Karpas-422 (cell line): ENCODE measurements around the gene SLC22A12. TPM values are rescaled to one million over a fixed set of nuclear protein-coding genes. Genes with fewer than 3 reads are reported as not detected.
"Not testable (repeated sequence)": the region's sequence is repeated elsewhere in the genome, so short reads cannot be mapped to it uniquely, and the experiment has no call there.

Experiments
- DNase-seq: peaks from one replicate; pipeline ENCODE4 v3.0.0-alpha.2; 2015
- H2AFZ ChIP-seq: fragments of 200-600 bp; sonication (generic); 2 replicates; pipeline ENCODE4 v1.6.1; 2014; ENCODE audit warnings: antibody characterized with exemption, low read length, mixed read lengths
- H3K27ac ChIP-seq: fragments of 200-600 bp; sonication (generic); 2 replicates; pipeline ENCODE4 v1.5.1; 2014; ENCODE audit warnings: mild to moderate bottlenecking, low read length, moderate library complexity
- H3K27me3 ChIP-seq: fragments of 200-600 bp; sonication (generic); 2 replicates; pipeline ENCODE4 v1.6.1; 2014; ENCODE audit warnings: low read length, mixed read lengths
- H3K36me3 ChIP-seq: fragments of 200-600 bp; sonication (generic); 2 replicates; pipeline ENCODE4 v1.6.1; 2014; ENCODE audit warnings: low read length, mixed read lengths; ENCODE audit not compliant: insufficient read depth
- H3K4me1 ChIP-seq: fragments of 200-600 bp; sonication (generic); 2 replicates; pipeline ENCODE4 v1.6.1; 2014; ENCODE audit warnings: mild to moderate bottlenecking, low read length, mixed read lengths
- H3K4me2 ChIP-seq: fragments of 200-600 bp; sonication (generic); 2 replicates; pipeline ENCODE4 v1.6.1; 2014; ENCODE audit warnings: low read length, low read depth, mild to moderate bottlenecking; ENCODE audit not compliant: poor library complexity, severe bottlenecking
- H3K4me3 ChIP-seq: fragments of 200-600 bp; sonication (generic); 2 replicates; pipeline ENCODE4 v1.5.1; 2014; ENCODE audit warnings: mild to moderate bottlenecking, antibody characterized with exemption, low read length, mixed read lengths
- H3K79me2 ChIP-seq: fragments of 200-600 bp; sonication (generic); 2 replicates; pipeline ENCODE4 v1.6.1; 2014; ENCODE audit warnings: mild to moderate bottlenecking, low read length, mixed read lengths
- H3K9ac ChIP-seq: fragments of 200-600 bp; sonication (generic); 2 replicates; pipeline ENCODE4 v1.6.0; 2014; ENCODE audit warnings: low read length
- H3K9me2 ChIP-seq: fragments of 200-600 bp; sonication (generic), shearing (Covaris generic); replicated peaks from 2 replicates; pipeline ENCODE4 v1.6.0; 2014; ENCODE audit warnings: mild to moderate bottlenecking, low read length, moderate library complexity; ENCODE audit not compliant: insufficient read depth
- H3K9me3 ChIP-seq: fragments of 300-700, 200-600 bp; sonication (generic); 2 replicates; pipeline ENCODE4 v1.6.1; 2014; ENCODE audit warnings: low read length, mixed read lengths
- H4K20me1 ChIP-seq: fragments of 200-600 bp; sonication (generic); 2 replicates; pipeline ENCODE4 v1.6.1; 2014; ENCODE audit warnings: mild to moderate bottlenecking, antibody characterized with exemption, low read length, low read depth; ENCODE audit not compliant: insufficient read depth
- total RNA-seq: library from RNA; depleted of rRNA; stranded (reverse); fragments of >200 nt; shearing (Covaris generic); gene quantifications from 2 replicates; pipeline ENCODE4 v1.2.3, GENCODE V29; 2014; ENCODE audit warnings: low replicate concordance

Gene SLC22A12
- total RNA-seq, 1 experiment from 2014 or later, result not detected

DNA sequence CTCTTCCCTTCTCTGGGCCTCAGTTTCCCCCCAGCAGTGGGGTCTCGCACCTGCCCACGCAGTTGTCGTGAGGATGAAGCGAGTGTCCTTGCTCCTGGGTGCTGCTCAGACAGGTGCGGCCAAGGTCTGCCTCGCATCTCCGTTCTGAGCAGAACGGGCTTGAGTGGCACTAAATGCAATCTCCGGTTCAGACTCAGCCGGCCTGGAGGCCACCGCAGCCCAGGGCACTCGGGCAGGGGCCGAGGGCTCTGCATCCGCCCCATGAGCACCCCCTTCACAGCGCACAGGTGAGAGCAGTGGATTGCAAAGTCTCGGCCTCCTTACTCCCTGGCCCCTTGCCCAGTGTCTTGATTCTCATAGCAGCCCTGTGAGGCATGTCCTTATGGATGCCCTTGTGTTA, 30.1 kb upstream of the SLC22A12 start:
- H4K20me1 ChIP-seq, result no peaks in the 10 kb centered on the region
- H3K9me2 ChIP-seq, result no peaks in the 10 kb centered on the region
- no peak overlapping the region for H3K27ac ChIP-seq
- H3K9me3 ChIP-seq, result no peaks in the 10 kb centered on the region
- no peaks in the 10 kb centered on the region for H3K27me3 ChIP-seq
- H3K9ac ChIP-seq, result no peak overlapping the region
- H3K36me3 ChIP-seq, result no peaks in the 10 kb centered on the region
- no peaks in the 10 kb centered on the region; the same call in 1 of the 2 replicates for H3K4me1 ChIP-seq
- H3K4me3 ChIP-seq, result no peak overlapping the region
- no peak for DNase-seq
- no peaks in the 10 kb centered on the region for H3K79me2 ChIP-seq
- no peak overlapping the region for H3K4me2 ChIP-seq
- no peak overlapping the region for H2AFZ ChIP-seq

DNA sequence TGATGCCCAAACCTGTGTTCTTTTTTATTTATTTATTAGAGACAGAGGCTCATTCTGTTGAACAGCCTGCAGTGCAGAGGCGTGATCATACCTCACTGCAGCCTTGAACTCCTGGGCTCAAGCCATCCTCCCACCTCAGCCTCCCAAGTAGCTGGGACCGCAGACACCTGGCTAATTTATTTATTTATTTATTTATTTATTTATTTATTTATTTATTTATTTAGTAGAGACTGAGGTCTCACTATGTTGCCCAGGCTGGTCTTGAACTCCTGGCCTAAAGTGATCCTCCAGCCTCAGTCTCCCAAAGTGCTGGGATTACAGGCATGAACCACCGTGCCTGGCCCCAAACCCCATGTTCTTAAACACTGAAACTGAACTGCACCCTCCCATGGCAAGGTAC, 29.6 kb upstream of the SLC22A12 start:
- H3K9me2 ChIP-seq, H3K4me3 ChIP-seq, H3K27ac ChIP-seq, H3K9ac ChIP-seq, H4K20me1 ChIP-seq, H3K79me2 ChIP-seq, H3K9me3 ChIP-seq, H3K27me3 ChIP-seq, H3K4me2 ChIP-seq, H3K36me3 ChIP-seq, H3K4me1 ChIP-seq, DNase-seq, H2AFZ ChIP-seq: not testable (repeated sequence)

DNA sequence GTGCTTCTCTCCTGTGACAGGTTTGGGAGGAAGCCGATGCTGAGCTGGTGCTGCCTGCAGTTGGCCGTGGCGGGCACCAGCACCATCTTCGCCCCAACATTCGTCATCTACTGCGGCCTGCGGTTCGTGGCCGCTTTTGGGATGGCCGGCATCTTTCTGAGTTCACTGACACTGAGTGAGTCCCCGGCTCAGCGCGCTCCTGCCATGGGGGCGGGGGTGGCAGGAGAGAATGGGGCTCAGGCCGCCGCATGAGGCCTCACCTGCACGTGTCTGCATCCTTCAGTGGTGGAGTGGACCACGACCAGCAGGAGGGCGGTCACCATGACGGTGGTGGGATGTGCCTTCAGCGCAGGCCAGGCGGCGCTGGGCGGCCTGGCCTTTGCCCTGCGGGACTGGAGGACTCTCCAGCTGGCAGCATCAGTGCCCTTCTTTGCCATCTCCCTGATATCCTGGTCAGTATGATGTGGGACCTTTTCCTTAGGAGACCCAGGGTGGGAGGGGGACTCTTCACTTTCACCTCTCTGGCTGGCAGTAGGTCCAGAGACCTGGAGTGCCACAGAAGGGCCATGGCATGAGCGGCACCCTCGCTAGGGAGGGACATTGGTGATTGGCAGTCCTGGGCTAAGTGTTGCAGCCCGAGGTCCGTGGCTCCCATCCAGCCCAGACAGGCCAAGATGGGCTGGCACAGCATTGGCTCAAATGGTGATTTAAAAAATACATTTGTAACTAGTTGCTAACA, 28.9 kb upstream of the SLC22A12 start:
- Histone ChIP-seq H2AFZ (no peak overlapping the region), H3K79me2 (no peaks in the 10 kb centered on the region), H4K20me1 (no peaks in the 10 kb centered on the region), H3K9ac (no peak overlapping the region), H3K27me3 (no peaks in the 10 kb centered on the region), H3K4me3 (no peak overlapping the region), H3K9me3 (no peaks in the 10 kb centered on the region), H3K4me1 (peaks cover 9% of the 10 kb centered on the region), H3K36me3 (no peaks in the 10 kb centered on the region), H3K27ac (no peak overlapping the region), H3K9me2 (no peaks in the 10 kb centered on the region), H3K4me2 (no peak overlapping the region)
- DNase-seq, result no peak

DNA sequence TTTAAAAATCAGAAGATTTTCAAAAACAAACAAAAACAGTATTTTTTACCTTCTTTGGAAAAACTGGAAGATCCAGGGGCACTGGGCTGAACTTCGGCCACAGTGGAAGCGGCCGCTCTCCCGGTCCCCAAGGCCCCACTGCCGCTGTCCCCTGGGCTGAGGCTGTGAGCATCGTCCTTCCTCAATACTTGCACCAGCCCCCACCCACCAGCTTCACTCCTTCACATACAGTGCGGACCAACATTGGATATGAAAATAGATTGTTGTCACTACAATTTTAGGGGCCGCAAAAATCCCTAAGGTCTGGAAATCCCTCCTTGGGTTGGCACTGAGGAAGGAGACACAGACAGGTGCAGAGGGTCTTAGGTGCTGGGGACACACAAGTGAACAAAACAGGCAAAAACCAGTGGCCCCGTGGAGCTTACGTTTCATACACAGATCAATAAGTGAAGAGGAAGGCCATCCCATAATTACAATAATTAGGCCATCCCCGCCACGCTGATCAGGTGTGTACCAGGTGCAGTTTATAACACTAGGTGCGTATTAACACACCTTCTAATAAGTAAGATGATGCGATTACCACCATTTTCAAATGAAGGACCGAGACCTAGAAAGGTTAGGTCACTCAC, 28.2 kb upstream of the SLC22A12 start:
- no peak overlapping the region for H3K4me3 ChIP-seq
- no peaks in the 10 kb centered on the region for H3K79me2 ChIP-seq
- no peak overlapping the region for H3K9ac ChIP-seq
- H3K27ac ChIP-seq, result no peak overlapping the region
- H3K4me2 ChIP-seq, result no peak overlapping the region
- H4K20me1 ChIP-seq, result no peaks in the 10 kb centered on the region
- no peak for DNase-seq
- H3K27me3 ChIP-seq, result no peaks in the 10 kb centered on the region
- no peak overlapping the region for H2AFZ ChIP-seq
- no peaks in the 10 kb centered on the region for H3K9me3 ChIP-seq
- H3K9me2 ChIP-seq, result no peaks in the 10 kb centered on the region
- no peaks in the 10 kb centered on the region for H3K36me3 ChIP-seq
- peaks cover 9% of the 10 kb centered on the region for H3K4me1 ChIP-seq

DNA sequence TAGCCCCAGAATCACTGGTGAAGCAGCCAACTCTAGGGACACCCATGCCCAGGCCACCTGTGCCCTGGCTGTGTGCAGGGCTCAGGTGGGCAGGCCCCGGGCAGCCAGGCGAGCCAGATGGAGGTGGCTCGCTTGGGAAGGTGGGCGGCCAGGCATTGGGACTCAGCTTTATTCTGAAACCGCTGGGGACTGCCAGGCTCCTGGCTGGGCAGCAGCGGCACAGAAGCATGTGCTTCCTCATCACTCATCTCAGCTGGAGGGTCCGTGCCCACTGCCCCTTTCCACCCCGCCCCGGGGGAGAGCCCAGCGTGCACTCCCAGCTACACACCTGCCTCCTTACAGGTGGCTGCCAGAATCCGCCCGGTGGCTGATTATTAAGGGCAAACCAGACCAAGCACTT, 27.1 kb upstream of the SLC22A12 start:
- H3K9me3 ChIP-seq, result no peaks in the 10 kb centered on the region
- no peak overlapping the region for H3K4me2 ChIP-seq
- no peak overlapping the region for H3K4me3 ChIP-seq
- H3K79me2 ChIP-seq, result no peaks in the 10 kb centered on the region
- H3K9me2 ChIP-seq, result no peaks in the 10 kb centered on the region
- no peak for DNase-seq
- no peak overlapping the region for H2AFZ ChIP-seq
- peaks cover 9% of the 10 kb centered on the region for H3K4me1 ChIP-seq
- no peaks in the 10 kb centered on the region for H3K27me3 ChIP-seq
- H3K9ac ChIP-seq, result no peak overlapping the region
- H3K36me3 ChIP-seq, result no peaks in the 10 kb centered on the region
- H3K27ac ChIP-seq, result no peak overlapping the region
- H4K20me1 ChIP-seq, result no peaks in the 10 kb centered on the region

DNA sequence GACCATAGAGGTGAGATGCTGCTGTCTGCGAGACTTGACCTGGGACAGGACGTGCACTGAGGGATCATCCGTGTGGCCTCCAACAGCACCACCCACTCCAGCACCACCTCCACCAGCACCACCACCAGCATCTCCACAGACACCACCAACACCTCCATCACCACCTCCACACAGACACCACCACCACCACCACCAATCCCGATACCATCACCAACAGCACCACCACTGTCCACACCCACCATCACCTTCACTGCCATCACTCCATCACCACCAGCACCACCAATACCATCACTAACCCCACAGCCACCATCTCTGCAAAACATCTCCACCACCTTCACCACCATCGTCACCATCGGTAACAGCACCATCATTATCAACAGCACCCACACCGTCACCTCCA, 26.6 kb upstream of the SLC22A12 start:
- no peaks in the 10 kb centered on the region for H3K27me3 ChIP-seq
- no peaks in the 10 kb centered on the region for H3K79me2 ChIP-seq
- no peaks in the 10 kb centered on the region for H3K9me2 ChIP-seq
- H3K27ac ChIP-seq, result no peak overlapping the region
- no peak for DNase-seq
- no peaks in the 10 kb centered on the region for H3K36me3 ChIP-seq
- no peaks in the 10 kb centered on the region for H4K20me1 ChIP-seq
- H3K9me3 ChIP-seq, result no peaks in the 10 kb centered on the region
- no peak overlapping the region for H3K4me2 ChIP-seq
- no peak overlapping the region for H2AFZ ChIP-seq
- H3K4me1 ChIP-seq, result peaks cover 9% of the 10 kb centered on the region
- H3K4me3 ChIP-seq, result no peak overlapping the region
- no peak overlapping the region for H3K9ac ChIP-seq

DNA sequence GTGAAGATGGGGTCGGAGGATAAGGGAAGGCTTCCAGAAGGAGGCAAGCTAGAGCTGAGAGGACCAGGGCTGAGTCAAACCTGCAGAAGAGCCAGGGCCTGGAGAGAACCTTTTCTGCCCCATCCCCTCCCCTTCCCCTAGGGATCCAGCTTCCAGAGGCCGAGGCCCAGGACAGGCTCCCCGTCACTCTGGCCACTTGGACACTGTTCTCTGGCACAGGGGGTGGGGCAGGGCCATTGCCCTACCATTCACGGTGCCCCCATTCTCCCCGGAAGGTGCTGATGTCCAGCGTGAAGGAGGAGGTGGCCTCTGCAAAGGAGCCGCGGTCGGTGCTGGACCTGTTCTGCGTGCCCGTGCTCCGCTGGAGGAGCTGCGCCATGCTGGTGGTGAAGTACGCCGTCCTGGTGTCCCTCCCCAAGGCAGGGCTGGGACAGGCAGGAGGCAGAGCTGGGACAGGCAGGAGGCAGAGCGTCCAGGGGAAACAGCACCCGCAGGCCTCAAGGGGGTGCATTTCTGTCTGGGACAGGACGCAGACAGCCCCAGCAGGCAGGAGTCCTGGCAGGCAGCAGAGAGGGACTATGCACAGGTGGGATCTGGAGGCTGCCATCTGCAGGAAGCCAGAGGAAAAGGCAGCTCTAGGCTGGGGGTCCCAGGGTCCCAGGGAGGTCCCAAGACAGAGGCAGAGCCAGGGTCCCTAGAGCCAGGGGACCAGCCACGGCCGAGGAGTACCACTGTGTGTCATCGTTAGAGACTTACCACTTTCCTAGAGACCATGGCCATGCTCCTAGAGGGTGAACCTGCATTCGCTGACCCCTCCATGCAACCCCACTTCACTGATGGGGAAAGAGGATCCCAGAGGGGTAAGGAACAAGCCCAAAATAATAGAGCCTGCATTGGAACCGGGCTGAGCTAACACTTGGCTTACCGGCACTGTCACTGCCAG, 25.8 kb upstream of the SLC22A12 start:
- no peak overlapping the region for H3K9ac ChIP-seq
- DNase-seq, result no peak
- no peaks in the 10 kb centered on the region for H4K20me1 ChIP-seq
- no peak overlapping the region for H3K27ac ChIP-seq
- no peaks in the 10 kb centered on the region for H3K79me2 ChIP-seq
- no peak overlapping the region for H3K4me2 ChIP-seq
- no peaks in the 10 kb centered on the region for H3K36me3 ChIP-seq
- no peak overlapping the region for H2AFZ ChIP-seq
- no peaks in the 10 kb centered on the region for H3K27me3 ChIP-seq
- H3K4me1 ChIP-seq, result peaks cover 9% of the 10 kb centered on the region
- no peak overlapping the region for H3K4me3 ChIP-seq
- H3K9me3 ChIP-seq, result no peaks in the 10 kb centered on the region
- no peaks in the 10 kb centered on the region for H3K9me2 ChIP-seq
